Activated CD4-positive, alpha-beta T cell treated with anti-CD3 and anti-CD28 coated beads, Interleukin-2, amount 10 ng/mL, durations not matched to agents 7 days and 5 days (primary cell): Measurements from ENCODE around the gene PPIC. TPM values are rescaled to one million over a fixed set of nuclear protein-coding genes. Genes with fewer than 3 reads are reported as not detected.

Source experiments
- CTCF ChIA-PET: fragments of 350-600 bp; sonication (Branson Sonifier 250); formaldehyde crosslinking; loops from one replicate; lab custom pipeline; 2021; ENCODE audit warnings: antibody characterized with exemption; lab: Charles Lee
- POLR2A ChIA-PET: fragments of 350-600 bp; sonication (Branson Sonifier 250); formaldehyde crosslinking; loops from one replicate; lab custom pipeline; 2021; ENCODE audit warnings: antibody characterized with exemption; lab: Charles Lee
- DNase-seq: peaks from one replicate; pipeline ENCODE4 v3.0.0-alpha.2; 2020
- H3K27ac Mint-ChIP-seq: one replicate; pipeline ENCODE4 v1.8.0; 2021; ENCODE audit warnings: mild to moderate bottlenecking, moderate library complexity, mixed read lengths
- H3K27me3 Mint-ChIP-seq: one replicate; pipeline ENCODE4 v1.8.0; 2021; ENCODE audit warnings: mixed read lengths
- H3K36me3 Mint-ChIP-seq: one replicate; pipeline ENCODE4 v1.8.0; 2021; ENCODE audit warnings: low read depth, mixed read lengths
- H3K4me1 Mint-ChIP-seq: one replicate; pipeline ENCODE4 v1.8.0; 2021; ENCODE audit warnings: mixed read lengths
- H3K4me3 Mint-ChIP-seq: one replicate; pipeline ENCODE4 v1.8.0; 2021; ENCODE audit warnings: mild to moderate bottlenecking, moderate library complexity, mixed read lengths
- H3K9me3 Mint-ChIP-seq: one replicate; pipeline ENCODE4 v1.8.0; 2021; ENCODE audit warnings: mixed read lengths
- total RNA-seq, 2 experiments: library from RNA; stranded (reverse); gene quantifications; one replicate each; pipeline ENCODE4 v1.2.3, GENCODE V29; 2021

The PPIC gene
- total RNA-seq, result not detected

- Mint-ChIP-seq H3K36me3 (no peaks in the 10 kb centered on the region), H3K4me1 (peaks cover 10% of the 10 kb centered on the region), H3K27ac (no peak within 1 kb of the TSS), H3K4me3 (peak within 1 kb of the TSS; percentile 35), H3K9me3 (no peaks in the 10 kb centered on the region), H3K27me3 (peaks cover 61% of the 10 kb centered on the region)
- ChIA-PET CTCF (no interaction called here), POLR2A (no interaction called here)
- no peak for DNase-seq
Observed at GRCh38 chr5:123036391-123037103, at the start of gene PPIC. TSS of gene PPIC (minus strand) at chr5:123036725. CDS start at chr5:123036625, 100 bp downstream.

- DNase-seq, result no peak
- peaks cover 12% of the 10 kb centered on the region for H3K4me1 Mint-ChIP-seq
- no peaks in the 10 kb centered on the region for H3K9me3 Mint-ChIP-seq
- peaks cover 75% of the 10 kb centered on the region for H3K27me3 Mint-ChIP-seq
- H3K36me3 Mint-ChIP-seq, result peaks cover 2% of the 10 kb centered on the region
- CTCF ChIA-PET, result no interaction called here
- no peak overlapping the region for H3K4me3 Mint-ChIP-seq
- no peak overlapping the region for H3K27ac Mint-ChIP-seq
- POLR2A ChIA-PET, result no interaction called here
Observed at GRCh38 chr5:123085638-123086286, 49.2 kb upstream of the PPIC start.

- Mint-ChIP-seq H3K27me3 (peaks cover 76% of the 10 kb centered on the region), H3K4me3 (no peak overlapping the region), H3K27ac (no peak overlapping the region), H3K9me3 (no peaks in the 10 kb centered on the region), H3K4me1 (peaks cover 12% of the 10 kb centered on the region), H3K36me3 (peaks cover 2% of the 10 kb centered on the region)
- no peak for DNase-seq
- POLR2A ChIA-PET, result no interaction called here
- CTCF ChIA-PET, result no interaction called here
Observed at GRCh38 chr5:123084730-123085605, 48.4 kb upstream of the PPIC start.

GRCh38 chr5:123083298-123083697 lies 46.8 kb upstream of the PPIC start:
- peaks cover 74% of the 10 kb centered on the region for H3K27me3 Mint-ChIP-seq
- peaks cover 6% of the 10 kb centered on the region for H3K4me1 Mint-ChIP-seq
- ChIA-PET POLR2A (no interaction called here), CTCF (no interaction called here)
- no peak for DNase-seq
- H3K27ac Mint-ChIP-seq, result no peak overlapping the region
- H3K9me3 Mint-ChIP-seq, result no peaks in the 10 kb centered on the region
- H3K4me3 Mint-ChIP-seq, result no peak overlapping the region
- peaks cover 2% of the 10 kb centered on the region for H3K36me3 Mint-ChIP-seq

GRCh38 chr5:123080215-123080614 lies 43.7 kb upstream of the PPIC start:
- CTCF ChIA-PET, result no interaction called here
- no peak for DNase-seq
- H3K27ac Mint-ChIP-seq, result no peak overlapping the region

GRCh38 chr5:123075521-123076163 lies 39.1 kb upstream of the PPIC start:
- DNase-seq, result no peak
- Mint-ChIP-seq H3K27me3 (peaks cover 10% of the 10 kb centered on the region), H3K36me3 (no peaks in the 10 kb centered on the region), H3K9me3 (no peaks in the 10 kb centered on the region), H3K4me3 (no peak overlapping the region), H3K4me1 (no peaks in the 10 kb centered on the region), H3K27ac (no peak overlapping the region)
- CTCF ChIA-PET, result no interaction called here
- POLR2A ChIA-PET, result no interaction called here

More at GRCh38 chr5:123080215-123080614, 43.7 kb upstream of the PPIC start:
- no peak overlapping the region for H3K4me3 Mint-ChIP-seq
- H3K4me1 Mint-ChIP-seq, result no peaks in the 10 kb centered on the region
- H3K27me3 Mint-ChIP-seq, result peaks cover 46% of the 10 kb centered on the region
- POLR2A ChIA-PET, result no interaction called here
- H3K36me3 Mint-ChIP-seq, result no peaks in the 10 kb centered on the region
- H3K9me3 Mint-ChIP-seq, result no peaks in the 10 kb centered on the region

- ChIA-PET POLR2A (no interaction called here), CTCF (interaction anchor here (0.6 kb wide), 1 partner anchor 48 kb away, joined by 3 read pairs; no protein-coding TSS in a partner anchor)
- no peaks in the 10 kb centered on the region for H3K36me3 Mint-ChIP-seq
- H3K27me3 Mint-ChIP-seq, result peaks cover 10% of the 10 kb centered on the region
- H3K27ac Mint-ChIP-seq, result no peak overlapping the region
- H3K9me3 Mint-ChIP-seq, result no peaks in the 10 kb centered on the region
- DNase-seq, result no peak
- no peaks in the 10 kb centered on the region for H3K4me1 Mint-ChIP-seq
- H3K4me3 Mint-ChIP-seq, result no peak overlapping the region
Observed at GRCh38 chr5:123068368-123068938, 31.9 kb upstream of the PPIC start.

GRCh38 chr5:123066016-123066415 lies 29.5 kb upstream of the PPIC start:
- Mint-ChIP-seq H3K9me3 (no peaks in the 10 kb centered on the region), H3K4me3 (no peak overlapping the region), H3K27ac (no peak overlapping the region), H3K4me1 (no peaks in the 10 kb centered on the region), H3K36me3 (no peaks in the 10 kb centered on the region), H3K27me3 (peaks cover 10% of the 10 kb centered on the region)
- ChIA-PET CTCF (no interaction called here), POLR2A (no interaction called here)
- no peak for DNase-seq

GRCh38 chr5:123059455-123059854 lies 22.9 kb upstream of the PPIC start:
- CTCF ChIA-PET, result no interaction called here
- H3K9me3 Mint-ChIP-seq, result no peaks in the 10 kb centered on the region
- no peaks in the 10 kb centered on the region for H3K27me3 Mint-ChIP-seq
- DNase-seq, result no peak
- no peak overlapping the region for H3K27ac Mint-ChIP-seq
- no peak overlapping the region for H3K4me3 Mint-ChIP-seq
- POLR2A ChIA-PET, result no interaction called here
- no peaks in the 10 kb centered on the region for H3K36me3 Mint-ChIP-seq
- H3K4me1 Mint-ChIP-seq, result no peaks in the 10 kb centered on the region

GRCh38 chr5:123051206-123051605 lies 14.7 kb upstream of the PPIC start:
- ChIA-PET CTCF (no interaction called here), POLR2A (no interaction called here)
- DNase-seq, result no peak
- Mint-ChIP-seq H3K4me1 (no peaks in the 10 kb centered on the region), H3K27me3 (peaks cover 22% of the 10 kb centered on the region), H3K36me3 (no peaks in the 10 kb centered on the region), H3K9me3 (no peaks in the 10 kb centered on the region), H3K4me3 (no peak overlapping the region), H3K27ac (no peak overlapping the region)

GRCh38 chr5:123047706-123048105 lies 11.2 kb upstream of the PPIC start:
- Mint-ChIP-seq H3K9me3 (no peaks in the 10 kb centered on the region), H3K36me3 (no peaks in the 10 kb centered on the region), H3K27ac (no peak overlapping the region), H3K4me3 (no peak overlapping the region), H3K4me1 (no peaks in the 10 kb centered on the region), H3K27me3 (peaks cover 38% of the 10 kb centered on the region)
- ChIA-PET POLR2A (no interaction called here), CTCF (no interaction called here)
- DNase-seq, result no peak

GRCh38 chr5:123046222-123046621 lies 9.7 kb upstream of the PPIC start:
- H3K9me3 Mint-ChIP-seq, result no peaks in the 10 kb centered on the region
- POLR2A ChIA-PET, result no interaction called here
- no peaks in the 10 kb centered on the region for H3K4me1 Mint-ChIP-seq
- DNase-seq, result no peak
- no peak overlapping the region for H3K27ac Mint-ChIP-seq
- CTCF ChIA-PET, result no interaction called here
- H3K4me3 Mint-ChIP-seq, result no peak overlapping the region
- H3K36me3 Mint-ChIP-seq, result no peaks in the 10 kb centered on the region
- peaks cover 31% of the 10 kb centered on the region for H3K27me3 Mint-ChIP-seq
